ENCODE data around the gene KCTD8.
A peak's percentile ranks its signal among the peaks of the same experiment; 100 is the strongest.
"Not testable (repeated sequence)": the region's sequence is repeated elsewhere in the genome, so short reads cannot be mapped to it uniquely, and the experiment has no call there.

Gene KCTD8

GRCh38 chr4:44326741-44327140 lies 121.9 kb downstream of the KCTD8 start:
- DNase-seq (ENCODE audit: low read depth), result no peak

DNA sequence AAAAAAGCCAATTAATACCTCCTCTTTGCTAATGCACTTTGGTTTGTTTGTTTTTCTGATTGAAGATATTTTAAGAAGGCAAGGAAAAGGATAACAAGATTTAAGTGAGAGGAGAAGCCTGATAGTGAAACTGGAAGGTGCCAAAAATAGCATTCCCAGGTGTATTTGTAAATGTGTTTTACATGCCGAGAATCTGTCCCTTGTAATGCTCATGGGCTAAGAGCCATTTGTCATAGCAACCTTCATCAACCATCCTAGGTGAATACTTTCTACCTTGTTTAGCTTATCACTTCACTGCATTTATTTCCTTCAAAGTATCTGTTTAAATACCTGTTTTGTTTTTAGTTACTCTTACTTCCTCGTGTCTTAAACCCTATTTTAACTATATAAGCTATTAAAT lies 127.8 kb downstream of the KCTD8 start:
- no peak for DNase-seq (ENCODE audit: low read depth)

DNA sequence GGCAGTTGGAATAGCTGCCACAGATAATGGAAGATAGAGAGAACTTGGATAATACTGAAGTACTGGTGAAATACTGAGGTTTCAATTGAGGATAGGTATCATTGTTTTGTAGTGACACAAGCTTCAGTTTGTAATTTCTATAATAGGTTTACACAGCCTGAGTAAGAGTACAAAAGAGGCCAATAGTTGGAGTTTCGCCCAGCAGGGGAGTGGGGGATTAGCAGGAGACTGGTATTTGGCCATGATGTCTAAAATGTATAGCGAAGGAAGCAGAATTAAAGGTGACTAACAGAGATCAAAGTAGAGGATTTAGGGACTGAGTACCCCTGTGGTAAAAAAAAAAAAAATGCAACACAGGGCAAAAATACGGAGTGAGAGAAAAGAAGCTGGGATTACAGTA lies 129.5 kb downstream of the KCTD8 start:
- no peak for DNase-seq (ENCODE audit: low read depth)

DNA sequence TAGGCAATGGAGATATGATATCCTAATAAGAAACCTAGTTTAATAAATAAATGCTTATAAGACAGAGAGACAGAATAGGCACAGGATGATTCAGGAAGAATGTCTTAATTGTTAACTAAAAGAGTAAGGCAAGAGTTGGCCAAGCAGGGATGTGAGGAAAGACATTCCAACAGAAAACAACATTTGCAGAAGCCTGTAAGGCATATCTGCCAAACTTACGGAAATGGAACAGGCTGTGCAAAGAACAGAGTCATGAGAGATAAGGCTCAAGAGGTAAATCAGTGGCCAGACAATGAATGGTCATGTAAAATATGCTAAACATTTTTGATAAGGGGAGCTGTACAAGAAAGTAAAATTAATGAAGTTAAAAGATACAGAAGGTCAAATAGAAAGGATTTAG lies 134.9 kb downstream of the KCTD8 start:
- no peak for DNase-seq (ENCODE audit: low read depth)

- no peak for DNase-seq (ENCODE audit: low read depth)
Observed at GRCh38 chr4:44287505-44287904, 161.1 kb downstream of the KCTD8 start.

GRCh38 chr4:44279469-44279868 lies 169.1 kb downstream of the KCTD8 start:
- no peak for DNase-seq (ENCODE audit: low read depth)

GRCh38 chr4:44279066-44279465 lies 169.5 kb downstream of the KCTD8 start:
- DNase-seq (ENCODE audit: low read depth), result no peak

GRCh38 chr4:44257461-44257860 lies 191.1 kb downstream of the KCTD8 start:
- DNase-seq (ENCODE audit: low read depth), result no peak

DNA sequence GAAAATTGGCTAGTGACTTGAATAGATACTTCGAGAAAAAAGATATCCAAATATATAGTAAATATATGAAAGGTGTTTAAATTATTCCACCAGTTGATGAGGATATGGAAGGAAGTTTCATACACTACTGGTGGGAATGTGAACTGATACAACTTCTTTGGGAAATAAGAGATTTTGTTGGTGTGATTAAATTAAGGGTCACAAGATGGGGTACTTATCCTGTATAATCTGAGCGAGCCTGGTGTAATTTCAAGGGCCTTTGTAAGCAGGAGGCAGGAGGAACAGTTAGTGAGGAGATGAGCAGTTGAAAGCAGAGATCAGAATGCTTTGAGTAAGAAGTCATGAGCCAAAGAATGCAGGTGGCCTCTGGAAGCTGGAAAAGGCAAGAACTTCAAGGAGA lies 192.2 kb downstream of the KCTD8 start:
- no peak for DNase-seq (ENCODE audit: low read depth)

DNA sequence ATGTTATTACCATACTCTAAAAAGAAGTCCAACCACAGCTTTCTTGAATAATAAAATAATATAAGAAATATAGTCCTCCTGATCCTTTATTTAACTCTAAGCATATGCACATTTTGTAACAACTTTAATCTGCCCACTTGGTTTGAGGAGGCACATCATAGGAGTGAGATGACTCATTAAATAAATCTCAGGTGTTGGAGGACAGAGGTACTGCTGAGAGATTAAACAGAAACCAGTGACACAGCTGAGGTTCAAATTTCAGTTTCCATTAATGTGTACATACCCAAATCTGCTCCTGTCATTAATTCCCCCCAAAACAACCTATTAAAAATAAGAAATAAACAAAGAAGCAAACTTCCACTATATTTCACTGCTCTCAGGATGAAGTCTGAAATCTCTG lies 211.0 kb downstream of the KCTD8 start:
- no peak for DNase-seq (ENCODE audit: low read depth)

- no peak for DNase-seq (ENCODE audit: low read depth)
Observed at GRCh38 chr4:44235897-44236296, 212.7 kb downstream of the KCTD8 start.

DNA sequence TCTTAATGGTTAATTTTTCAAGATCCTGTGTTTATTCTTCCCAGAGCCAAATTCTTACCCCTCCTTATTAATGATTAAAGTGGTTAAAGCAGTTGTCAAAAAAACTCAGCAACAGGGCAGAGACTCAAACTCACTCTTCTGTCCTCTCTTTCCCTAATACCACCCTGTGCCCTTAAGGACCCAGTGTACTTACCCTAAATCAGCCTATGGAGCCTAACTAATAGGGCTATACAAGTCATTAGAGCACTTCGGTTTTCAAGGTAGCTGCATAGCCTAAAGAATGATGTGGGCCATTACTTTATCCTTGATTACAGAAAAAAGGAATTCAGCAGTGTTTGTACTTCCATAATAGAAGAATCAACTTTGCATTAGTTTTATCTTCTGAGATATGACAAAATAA lies 216.3 kb downstream of the KCTD8 start:
- DNase-seq (ENCODE audit: low read depth), result no peak

- DNase-seq (ENCODE audit: low read depth), result no peak
Observed at GRCh38 chr4:44231006-44231405, 217.6 kb downstream of the KCTD8 start.

GRCh38 chr4:44228326-44228725 lies 220.3 kb downstream of the KCTD8 start:
- DNase-seq (ENCODE audit: low read depth), result no peak

DNA sequence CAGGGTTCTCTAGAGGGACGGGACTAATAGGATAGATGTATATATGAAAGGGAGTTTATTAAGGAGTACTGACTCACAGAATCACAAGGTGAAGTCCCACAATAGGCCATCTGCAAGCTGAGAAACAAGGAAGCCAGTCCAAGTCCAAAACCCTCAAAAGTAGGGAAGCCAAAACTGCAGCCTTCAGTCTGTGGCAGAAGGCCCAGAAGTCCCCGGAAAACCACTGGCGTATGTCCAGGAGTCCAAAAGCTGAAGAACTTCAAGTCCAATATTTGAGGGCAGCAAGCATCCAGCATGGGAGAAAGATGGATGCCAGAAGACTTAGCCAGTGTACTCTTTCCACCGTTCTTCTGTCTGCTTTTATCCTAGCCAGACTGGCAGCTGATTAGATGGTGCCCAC lies 227.2 kb downstream of the KCTD8 start:
- DNase-seq (ENCODE audit: low read depth), result no peak

GRCh38 chr4:44210750-44211149 lies 237.9 kb downstream of the KCTD8 start:
- no peak for DNase-seq (ENCODE audit: low read depth)

GRCh38 chr4:44196796-44197195 lies 251.8 kb downstream of the KCTD8 start:
- no peak for DNase-seq (ENCODE audit: low read depth)

DNA sequence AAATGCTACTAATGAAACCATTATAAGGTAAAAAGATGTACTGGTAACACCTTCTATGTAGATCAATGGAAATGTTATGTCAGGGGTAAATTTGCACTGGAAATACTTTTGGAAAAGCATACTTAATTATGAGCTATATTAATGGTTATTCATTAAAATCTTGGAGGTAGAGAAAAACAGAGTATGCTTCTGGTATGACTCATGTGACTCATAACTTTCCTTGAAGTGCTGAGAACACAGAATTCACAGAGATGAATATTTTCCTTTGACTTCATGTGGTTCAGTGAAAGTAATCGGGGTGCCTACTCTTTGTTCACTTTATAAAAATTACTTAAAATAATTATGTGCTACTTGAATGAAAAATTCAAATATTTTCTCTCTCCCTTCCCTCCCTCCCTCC lies 254.2 kb downstream of the KCTD8 start:
- DNase-seq (ENCODE audit: low read depth), result peak; percentile 1

GRCh38 chr4:44186850-44187246 lies 261.8 kb downstream of the KCTD8 start:
- DNase-seq (ENCODE audit: low read depth), result peak; percentile 0

- no peak for DNase-seq (ENCODE audit: low read depth)
Observed at GRCh38 chr4:44186096-44186849, 262.3 kb downstream of the KCTD8 start.

DNA sequence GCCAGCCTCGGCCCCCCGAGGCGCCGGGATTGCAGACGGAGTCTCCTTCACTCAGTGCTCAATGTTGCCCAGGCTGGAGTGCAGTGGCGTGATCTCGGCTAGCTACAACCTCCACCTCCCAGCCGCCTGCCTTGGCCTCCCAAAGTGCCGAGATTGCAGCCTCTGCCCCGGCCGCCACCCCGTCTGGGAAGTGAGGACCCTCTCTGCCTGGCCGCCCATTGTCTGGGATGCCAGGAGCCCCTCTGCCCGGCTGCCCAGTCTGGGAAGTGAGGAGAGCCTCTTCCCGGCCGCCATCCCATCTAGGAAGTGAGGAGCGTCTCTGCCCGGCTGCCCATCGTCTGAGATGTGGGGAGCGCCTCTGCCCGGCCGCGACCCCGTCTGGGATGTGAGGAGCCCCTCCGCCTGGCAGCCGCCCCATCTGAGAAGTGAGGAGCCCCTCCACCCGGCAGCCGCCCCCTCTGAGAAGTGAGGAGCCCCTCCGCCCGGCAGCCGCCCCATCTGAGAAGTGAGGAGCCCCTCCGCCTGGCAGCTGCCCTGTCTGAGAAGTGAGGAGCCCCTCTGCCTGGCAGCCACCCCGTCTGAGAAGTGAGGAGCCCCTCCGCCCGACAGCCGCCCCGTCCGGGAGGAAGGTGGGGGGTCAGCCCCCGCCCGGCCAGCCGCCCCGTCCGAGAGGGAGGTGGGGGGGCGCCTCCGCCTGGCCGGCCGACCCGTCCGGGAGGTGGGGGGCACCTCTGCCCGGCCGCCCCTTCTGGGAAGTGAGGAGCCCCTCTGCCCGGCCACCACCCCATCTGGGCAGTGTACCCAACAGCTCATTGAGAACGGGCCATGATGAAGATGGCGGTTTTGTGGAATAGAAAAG lies 266.9 kb downstream of the KCTD8 start:
- not testable (repeated sequence) for DNase-seq (ENCODE audit: low read depth)

DNA sequence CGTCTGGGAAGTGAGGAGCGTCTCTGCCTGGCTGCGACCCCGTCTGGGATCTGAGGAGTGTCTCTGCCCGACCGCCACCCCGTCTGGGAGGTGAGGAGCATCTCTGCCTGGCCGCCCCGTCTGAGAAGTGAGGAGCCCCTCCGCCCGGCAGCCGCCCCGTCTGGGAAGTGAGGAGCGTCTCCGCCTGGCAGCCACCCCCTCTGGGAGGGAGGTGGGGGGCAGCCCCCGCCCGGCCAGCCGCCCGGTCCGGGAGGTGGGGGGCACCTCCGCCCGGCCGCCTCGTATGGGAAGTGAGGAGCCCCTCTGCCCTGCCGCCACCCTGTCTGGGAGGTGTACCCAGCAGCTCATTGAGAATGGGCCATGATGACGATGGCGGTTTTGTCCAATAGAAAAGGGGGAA lies 280.8 kb downstream of the KCTD8 start:
- DNase-seq (ENCODE audit: low read depth), result not testable (repeated sequence)

DNA sequence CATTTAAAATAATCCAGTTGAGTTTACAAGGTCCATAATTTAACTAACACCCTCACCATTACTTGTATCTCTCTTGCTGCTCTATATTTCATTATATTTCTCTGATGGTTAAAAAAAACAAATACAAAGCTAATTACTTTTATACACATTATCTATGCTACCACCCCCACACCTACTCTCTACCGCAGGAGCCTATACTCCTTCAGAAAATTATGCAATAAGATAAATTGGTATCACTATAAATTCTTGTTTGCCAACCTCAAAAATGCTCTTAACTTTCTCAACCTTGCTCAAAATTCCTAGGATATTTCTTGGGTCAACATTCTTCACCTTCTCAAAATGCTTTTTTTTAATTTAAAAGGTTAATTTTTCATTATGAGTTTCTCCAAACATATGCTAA lies 282.7 kb downstream of the KCTD8 start:
- no peak for DNase-seq (ENCODE audit: low read depth)

Data from iris pigment epithelial cell (primary cell).